NT2/D1 (cell line): ENCODE results near the gene GSPT2.

Experiments used
- YY1 ChIP-seq: IDR thresholded peaks from 2 replicates; pipeline ENCODE4 v1.6.1; 2011; ENCODE audit not compliant: insufficient read length, insufficient read depth
- ZNF274 ChIP-seq: IDR thresholded peaks from 2 replicates; pipeline ENCODE4 v1.6.1; 2011; ENCODE audit warnings: mild to moderate bottlenecking, low read depth, low read length

DNA sequence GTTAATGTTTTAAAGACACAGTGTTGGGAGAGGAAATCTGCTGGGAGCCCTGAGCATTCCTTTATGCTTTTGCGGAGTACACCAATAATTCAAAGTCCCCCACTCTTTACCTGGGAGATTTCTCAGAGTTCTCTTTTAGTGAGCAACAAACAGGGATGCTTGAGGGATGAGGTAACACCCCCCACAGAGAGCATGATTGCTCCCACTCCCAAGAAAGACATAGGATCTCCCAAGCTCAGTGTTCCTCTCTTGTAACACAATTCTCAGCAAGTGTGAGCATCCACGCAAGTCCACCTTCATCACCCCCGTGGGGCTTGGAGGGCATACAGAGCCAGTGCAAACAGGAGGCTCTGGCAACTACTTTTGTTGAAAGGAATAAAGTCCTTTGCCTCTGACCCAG is 36.1 kb downstream of the GSPT2 start:
- TF ChIP-seq YY1: no peak
- no peak for TF ChIP-seq ZNF274
